Lung (tissue), 12 donors: ENCODE measurements around the gene NR5A1. TPM values are rescaled to one million over a fixed set of nuclear protein-coding genes. Genes with fewer than 3 reads are reported as not detected.

ENCODE experiments used
- ATAC-seq: fragments of 200-7000 bp; cut with Tn5 transposase; one replicate; pipeline ENCODE4 v1.9.1; 2020; ENCODE audit warnings: moderate number of reproducible peaks; ENCODE audit not compliant: insufficient read depth, low FRiP score
- DNase-seq, 3 donors: peaks; one replicate each; pipeline ENCODE4 v3.0.0-alpha.2; 2013 to 2017
- H3K27ac ChIP-seq, 2 donors: one replicate each; pipeline ENCODE4 v1.5.1; 2013; ENCODE audit warnings: mild to moderate bottlenecking in 2 of 2, moderate library complexity in 2 of 2, control low read depth in 1 of 2, inconsistent platforms in 1 of 2, low read depth in 1 of 2, low read length in 1 of 2
- H3K27me3 ChIP-seq, 3 donors: one replicate each; pipeline ENCODE4 v1.5.1; 2013; ENCODE audit warnings: low read length in 2 of 3; ENCODE audit not compliant: control insufficient read depth in 3 of 3, insufficient read depth in 3 of 3
- H3K36me3 ChIP-seq, 4 donors: one replicate each; pipeline ENCODE4 v1.5.1; 2013; ENCODE audit warnings: low read length in 4 of 4, mild to moderate bottlenecking in 1 of 4, moderate library complexity in 1 of 4; ENCODE audit not compliant: control insufficient read depth in 4 of 4, insufficient read depth in 4 of 4
- H3K4me1 ChIP-seq, 5 donors: one replicate each; pipeline ENCODE4 v1.5.1; 2013; ENCODE audit warnings: low read length in 5 of 5, mild to moderate bottlenecking in 2 of 5, moderate library complexity in 1 of 5; ENCODE audit not compliant: control insufficient read depth in 5 of 5, insufficient read depth in 5 of 5
- H3K4me3 ChIP-seq: one replicate; pipeline ENCODE4 v1.5.1; 2013; ENCODE audit warnings: mild to moderate bottlenecking, control low read depth, moderate library complexity
- H3K9ac ChIP-seq, 2 donors: one replicate each; pipeline ENCODE4 v1.5.1; 2013; ENCODE audit warnings: low read length in 2 of 2, control low read depth in 1 of 2; ENCODE audit not compliant: insufficient read depth in 1 of 2
- H3K9me3 ChIP-seq, 4 donors: one replicate each; pipeline ENCODE4 v1.5.1; 2013; ENCODE audit warnings: low read length in 3 of 4, mild to moderate bottlenecking in 1 of 4, moderate library complexity in 1 of 4; ENCODE audit not compliant: control insufficient read depth in 4 of 4, insufficient read depth in 3 of 4
- WGBS, 2 donors: extraction: QIAGEN DNeasy Blood & Tissue Kit; methylation state at CpG; one replicate each; pipeline ENCODE4 v1.1.7; 2013; 5-methylcytosine and 5-hydroxymethylcytosine counted together
- polyA plus RNA-seq, 2 donors: library from polyadenylated mRNA; stranded (reverse); fragments of 200-250 nt; gene quantifications; one replicate each; pipeline ENCODE4 v1.2.1, GENCODE V29; 2013
- total RNA-seq, 2 donors: library from RNA; depleted of rRNA in 1 of 2; stranded (reverse); fragments of >200 nt in 1 of 2; gene quantifications; one replicate each; pipeline ENCODE4 v1.2.1, GENCODE V29; 2014 to 2021
- TF ChIP-seq, protein P1 (sequence below): IDR thresholded peaks from 2 replicates; pipeline ENCODE4 v1.5.1; 2012; ENCODE audit warnings: mild to moderate bottlenecking; ENCODE audit errors: control extremely low read depth, extremely low read depth
- donor health status: control.
- donor health status: control.
- donor health status: Bipolar disorder and iron deficiency.
- donor health status: healthy.
- donor health status: DM: yes; HTN: yes; CAD: no.

The NR5A1 gene
- total and polyA plus RNA-seq, 4 donors, result 0.02 to 0.37 (median 0.09) TPM; not detected in 1

GRCh38 chr9:124489222-124489621, 18.0 kb downstream of the NR5A1 start:
- no peak overlapping the region for H3K27ac ChIP-seq
- no peaks in the 10 kb centered on the region for H3K9me3 ChIP-seq
- ATAC-seq (no peak), DNase-seq (no peak)
- H3K4me1 ChIP-seq, result peaks cover 0 to 6% (median 0%) of the 10 kb centered on the region in 5 donors
- TF ChIP-seq, protein P1, sequence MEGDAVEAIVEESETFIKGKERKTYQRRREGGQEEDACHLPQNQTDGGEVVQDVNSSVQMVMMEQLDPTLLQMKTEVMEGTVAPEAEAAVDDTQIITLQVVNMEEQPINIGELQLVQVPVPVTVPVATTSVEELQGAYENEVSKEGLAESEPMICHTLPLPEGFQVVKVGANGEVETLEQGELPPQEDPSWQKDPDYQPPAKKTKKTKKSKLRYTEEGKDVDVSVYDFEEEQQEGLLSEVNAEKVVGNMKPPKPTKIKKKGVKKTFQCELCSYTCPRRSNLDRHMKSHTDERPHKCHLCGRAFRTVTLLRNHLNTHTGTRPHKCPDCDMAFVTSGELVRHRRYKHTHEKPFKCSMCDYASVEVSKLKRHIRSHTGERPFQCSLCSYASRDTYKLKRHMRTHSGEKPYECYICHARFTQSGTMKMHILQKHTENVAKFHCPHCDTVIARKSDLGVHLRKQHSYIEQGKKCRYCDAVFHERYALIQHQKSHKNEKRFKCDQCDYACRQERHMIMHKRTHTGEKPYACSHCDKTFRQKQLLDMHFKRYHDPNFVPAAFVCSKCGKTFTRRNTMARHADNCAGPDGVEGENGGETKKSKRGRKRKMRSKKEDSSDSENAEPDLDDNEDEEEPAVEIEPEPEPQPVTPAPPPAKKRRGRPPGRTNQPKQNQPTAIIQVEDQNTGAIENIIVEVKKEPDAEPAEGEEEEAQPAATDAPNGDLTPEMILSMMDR, result no peak
- peaks cover 5 to 42% (median 15%) of the 10 kb centered on the region in 3 donors for H3K27me3 ChIP-seq
- H3K9ac ChIP-seq, result no peak overlapping the region
- H3K4me3 ChIP-seq, result no peak overlapping the region
- H3K36me3 ChIP-seq, result no peaks in the 10 kb centered on the region
- 65 to 80% methylated on average over 13 of the region's 13 CpGs for WGBS, 2 donors

GRCh38 chr9:124488641-124489210, 18.5 kb downstream of the NR5A1 start:
- Histone ChIP-seq H3K36me3 (no peaks in the 10 kb centered on the region), H3K9me3 (peaks cover 0 to 2% (median 0%) of the 10 kb centered on the region in 4 donors), H3K4me1 (peaks cover 0 to 6% (median 0%) of the 10 kb centered on the region in 5 donors), H3K27ac (no peak overlapping the region), H3K27me3 (peaks cover 5 to 42% (median 15%) of the 10 kb centered on the region in 3 donors), H3K4me3 (no peak overlapping the region), H3K9ac (no peak overlapping the region)
- no peak for ATAC-seq
- WGBS, 2 donors, result 89 to 93% methylated on average over 8 of the region's 8 CpGs
- DNase-seq, result no peak
- TF ChIP-seq, protein P1, result no peak

GRCh38 chr9:124487260-124488182, 19.7 kb downstream of the NR5A1 start:
- WGBS, 2 donors, result 47 to 63% methylated on average over 40 of the region's 40 CpGs
- Histone ChIP-seq H3K9me3 (peaks cover 0 to 7% (median 0%) of the 10 kb centered on the region in 4 donors), H3K4me1 (peaks cover 0 to 6% (median 0%) of the 10 kb centered on the region in 5 donors), H3K9ac (no peak overlapping the region), H3K36me3 (no peaks in the 10 kb centered on the region), H3K27me3 (peaks cover 5 to 42% (median 18%) of the 10 kb centered on the region in 3 donors), H3K4me3 (no peak overlapping the region), H3K27ac (no peak overlapping the region)
- ATAC-seq (no peak), DNase-seq (no peak)
- TF ChIP-seq, protein P1, result no peak
